Stomach (tissue), 9 donors: ENCODE results near the gene HDGF. TPM values are rescaled to one million over a fixed set of nuclear protein-coding genes. Genes with fewer than 3 reads are reported as not detected.

Experiments used
- DNase-seq, 2 donors: peaks; one replicate each; pipeline versions ENCODE4 v3.0.0 to v3.0.0-alpha.2; 2013 to 2019
- H3K27ac ChIP-seq, 5 donors: fragments of 200-600 bp in 4 of 5; sonication (generic) in 4 of 5; one replicate each; pipeline ENCODE4 v1.5.1; 2013 to 2019; ENCODE audit warnings: mild to moderate bottlenecking in 1 of 5, moderate library complexity in 1 of 5
- H3K27me3 ChIP-seq, 3 donors: fragments of 200-600 bp; sonication (generic); one replicate each; pipeline ENCODE4 v1.5.1; 2017 to 2019; ENCODE audit warnings: mixed run types in 1 of 3
- H3K36me3 ChIP-seq, 4 donors: fragments of 200-600 bp; sonication (generic); 1 replicate in 3 of 4; 2 replicates in 1 of 4; pipeline ENCODE4 v1.5.1; 2016 to 2019
- H3K4me1 ChIP-seq, 4 donors: fragments of 200-600 bp; sonication (generic); one replicate each; pipeline ENCODE4 v1.5.1; 2016 to 2019
- H3K4me3 ChIP-seq, 4 donors: fragments of 200-600 bp; sonication (generic) in 3 of 4; one replicate each; pipeline ENCODE4 v1.5.1; 2016 to 2019; ENCODE audit warnings: mild to moderate bottlenecking in 1 of 4
- H3K9me3 ChIP-seq, 4 donors: fragments of 200-600 bp; sonication (generic); one replicate each; pipeline ENCODE4 v1.5.1; 2016 to 2019
- CTCF ChIP-seq, 7 experiments: fragments of 450-650 bp in 4 of 7; fragments of 200-600 bp in 3 of 7; sonication (generic) in 3 of 7; IDR thresholded peaks; one replicate each; pipeline ENCODE4 v1.5.1; 2016 to 2019; ENCODE audit warnings: antibody characterized with exemption in 7 of 7, control low read depth in 2 of 7, mild to moderate bottlenecking in 1 of 7
- EP300 ChIP-seq: sonication (generic); formaldehyde crosslinking; IDR thresholded peaks from one replicate; pipeline ENCODE4 v1.6.1; 2017; ENCODE audit warnings: antibody characterized with exemption
- POLR2A ChIP-seq, 4 donors: fragments of 450-650 bp; IDR thresholded peaks; one replicate each; pipeline ENCODE4 v1.6.1; 2016; ENCODE audit warnings: antibody characterized with exemption in 4 of 4, control low read depth in 2 of 4, mild to moderate bottlenecking in 1 of 4, moderate library complexity in 1 of 4
- POLR2AphosphoS5 ChIP-seq, 3 donors: sonication (generic); formaldehyde crosslinking; IDR thresholded peaks; one replicate each; pipeline ENCODE4 v1.6.1; 2016; ENCODE audit warnings: antibody characterized with exemption in 3 of 3
- WGBS, 5 donors: extraction: QIAGEN DNeasy Blood & Tissue Kit in 3 of 5; methylation state at CpG; one replicate each; pipeline versions ENCODE4 v1.1.5 to v1.1.7; 2013 to 2018; 5-methylcytosine and 5-hydroxymethylcytosine counted together
- intact Hi-C: fragments of 100-400 bp; cut with DNase I; formaldehyde crosslinking; loops from one replicate; pipeline ENCODE4 v1.15.1; 2023; ENCODE audit warnings: low total_unique reads
- polyA plus RNA-seq, 3 donors: library from polyadenylated mRNA; stranded (reverse); fragments of 200-250 nt; gene quantifications; one replicate each; pipeline ENCODE4 v1.2.3, GENCODE V29; 2013
- total RNA-seq, 5 donors: library from RNA; depleted of rRNA; stranded (reverse); fragments of >200 nt; gene quantifications; one replicate each; pipeline versions ENCODE4 v1.1.0 to v1.2.3, GENCODE V29; 2014 to 2016
- donor health status: healthy with polysubstance abuse.
- donor health status: Bipolar disorder and iron deficiency.
- donor health status: healthy.

HDGF gene
- total and polyA plus RNA-seq, 8 donors, result 81.7 to 214 (median 161) TPM

- DNase-seq, result no peak
- TF ChIP-seq EP300 (no peak), POLR2AphosphoS5 (IDR thresholded peaks at IDR 0.05) (no peak), POLR2A (IDR thresholded peaks at IDR 0.05) (no peak), CTCF (IDR thresholded peaks at IDR 0.05) (no peak)
- peak overlapping the region; percentile 85 to 98 (median 98) for H3K27ac ChIP-seq
- no peaks in the 10 kb centered on the region for H3K27me3 ChIP-seq
- H3K4me3 ChIP-seq, result peak overlapping the region; percentile 79 to 99 (median 88)
- no peaks in the 10 kb centered on the region for H3K9me3 ChIP-seq
- peaks cover 24 to 41% (median 35%) of the 10 kb centered on the region in 4 donors for H3K36me3 ChIP-seq
- H3K4me1 ChIP-seq, result peaks cover 52 to 70% (median 67%) of the 10 kb centered on the region in 4 donors
- intact Hi-C loops, result no loop called here
- WGBS, 5 donors, result 39 to 51% (median 46%) methylated on average over 9 of the region's 9 CpGs
Observed at GRCh38 chr1:156746406-156746727, 5.1 kb downstream of the HDGF start.

- H3K27me3 ChIP-seq, result no peaks in the 10 kb centered on the region
- H3K36me3 ChIP-seq, result peaks cover 24 to 41% (median 35%) of the 10 kb centered on the region in 4 donors
- WGBS, 5 donors, result 56 to 64% (median 60%) methylated on average over 3 of the region's 3 CpGs
- peak overlapping the region in 4 of 5 donors; percentile 97 to 98 (median 98) for H3K27ac ChIP-seq
- TF ChIP-seq EP300 (no peak), CTCF (IDR thresholded peaks at IDR 0.05) (no peak), POLR2AphosphoS5 (IDR thresholded peaks at IDR 0.05) (no peak), POLR2A (IDR thresholded peaks at IDR 0.05) (no peak)
- peaks cover 52 to 71% (median 68%) of the 10 kb centered on the region in 4 donors for H3K4me1 ChIP-seq
- intact Hi-C loops, result no loop called here
- H3K4me3 ChIP-seq, result peak overlapping the region; percentile 79 to 99 (median 88)
- H3K9me3 ChIP-seq, result no peaks in the 10 kb centered on the region
- no peak for DNase-seq
Observed at GRCh38 chr1:156745881-156746280, 5.6 kb downstream of the HDGF start.

- intact Hi-C loops, result no loop called here
- H3K9me3 ChIP-seq, result no peaks in the 10 kb centered on the region
- H3K27ac ChIP-seq, result peak overlapping the region in 3 of 5 donors; percentile 97 to 98 (median 98)
- H3K4me3 ChIP-seq, result no peak overlapping the region
- peaks cover 24 to 41% (median 35%) of the 10 kb centered on the region in 4 donors for H3K36me3 ChIP-seq
- 74 to 82% (median 79%) methylated on average over 14 of the region's 14 CpGs for WGBS, 5 donors
- no peaks in the 10 kb centered on the region for H3K27me3 ChIP-seq
- DNase-seq, result no peak
- peaks cover 49 to 71% (median 69%) of the 10 kb centered on the region in 4 donors for H3K4me1 ChIP-seq
- TF ChIP-seq POLR2AphosphoS5 (IDR thresholded peaks at IDR 0.05), result no peak
- TF ChIP-seq CTCF (IDR thresholded peaks at IDR 0.05), result no peak
- TF ChIP-seq EP300, result no peak
- TF ChIP-seq POLR2A (IDR thresholded peaks at IDR 0.05), result no peak
Observed at GRCh38 chr1:156744786-156745419, 6.6 kb downstream of the HDGF start.

- Histone ChIP-seq H3K27me3 (no peaks in the 10 kb centered on the region), H3K4me1 (peaks cover 44 to 71% (median 68%) of the 10 kb centered on the region in 4 donors), H3K4me3 (no peak overlapping the region), H3K36me3 (peaks cover 24 to 41% (median 35%) of the 10 kb centered on the region in 4 donors), H3K9me3 (no peaks in the 10 kb centered on the region), H3K27ac (peak overlapping the region in 3 of 5 donors; percentile 97 to 98 (median 98))
- no peak for DNase-seq
- WGBS, 5 donors, result 72 to 86% (median 79%) methylated on average over 6 to 12 of the region's 12 CpGs
- TF ChIP-seq POLR2A (IDR thresholded peaks at IDR 0.05), result no peak
- no peak for TF ChIP-seq CTCF (IDR thresholded peaks at IDR 0.05)
- TF ChIP-seq EP300, result no peak
- TF ChIP-seq POLR2AphosphoS5 (IDR thresholded peaks at IDR 0.05), result no peak
- intact Hi-C loops, result no loop called here
Observed at GRCh38 chr1:156744344-156744743, 7.1 kb downstream of the HDGF start.
